Body of pancreas (tissue), 4 donors: ENCODE data around the gene ADAMTS17. TPM values are rescaled to one million over a fixed set of nuclear protein-coding genes. Genes with fewer than 3 reads are reported as not detected.
A peak's percentile ranks its signal among the peaks of the same experiment; 100 is the strongest.

ENCODE experiments used
- ATAC-seq: fragments of 150-250 bp; one replicate; pipeline ENCODE4 v1.9.1; 2016
- DNase-seq, 4 donors: peaks; one replicate each; pipeline ENCODE4 v3.0.0-alpha.2; 2019
- H3K27ac ChIP-seq, 4 donors: fragments of 200-600 bp; sonication (generic); 1 replicate in 3 of 4; 2 replicates in 1 of 4; pipeline versions ENCODE4 v1.5.1 to v1.6.1; 2016 to 2019; ENCODE audit warnings: mild to moderate bottlenecking in 1 of 4, mixed read lengths in 1 of 4, moderate library complexity in 1 of 4
- H3K27me3 ChIP-seq, 2 donors: fragments of 200-600 bp; sonication (generic); one replicate each; pipeline ENCODE4 v1.6.0; 2016; ENCODE audit warnings: mild to moderate bottlenecking in 1 of 2
- H3K36me3 ChIP-seq, 2 donors: fragments of 200-600 bp; sonication (generic); replicated peaks in 1 of 2; 2 replicates each; pipeline ENCODE4 v1.5.1; 2016; ENCODE audit warnings: low read depth in 2 of 2; ENCODE audit not compliant: insufficient read depth in 1 of 2
- H3K4me1 ChIP-seq: fragments of 200-600 bp; sonication (generic); one replicate; pipeline ENCODE4 v1.6.0; 2016
- H3K4me3 ChIP-seq, 2 donors: fragments of 200-600 bp; sonication (generic); 1 replicate in 1 of 2; 2 replicates in 1 of 2; pipeline ENCODE4 v1.5.1; 2016 to 2019
- H3K9me3 ChIP-seq, 3 donors: fragments of 200-600 bp; sonication (generic); 1 replicate in 2 of 3; 2 replicates in 1 of 3; pipeline ENCODE4 v1.5.1; 2016
- POLR2A ChIP-seq, 3 donors: fragments of 450-650 bp; IDR thresholded peaks; one replicate each; pipeline ENCODE4 v1.6.1; 2016; ENCODE audit warnings: antibody characterized with exemption in 3 of 3, mild to moderate bottlenecking in 2 of 3
- WGBS, 2 donors: methylation state at CpG; one replicate each; pipeline ENCODE4 v1.1.5; 2017; 5-methylcytosine and 5-hydroxymethylcytosine counted together
- intact Hi-C: fragments of 100-400 bp; cut with DNase I; formaldehyde crosslinking; loops from one replicate; pipeline ENCODE4 v1.15.1; 2023
- total RNA-seq, 2 donors: library from RNA; depleted of rRNA; stranded (reverse); fragments of >200 nt; gene quantifications; one replicate each; pipeline ENCODE4 v1.1.0, GENCODE V29; 2016
- TF ChIP-seq, protein P1 (sequence below), 7 experiments: fragments of 450-650 bp in 4 of 7; fragments of 200-600 bp in 3 of 7; sonication (generic) in 3 of 7; IDR thresholded peaks; one replicate each; pipeline ENCODE4 v1.5.1; 2016 to 2019; ENCODE audit warnings: antibody characterized with exemption in 7 of 7

ADAMTS17 gene
- total RNA-seq, 2 donors from 2014 or later, result 24.6 to 26.0 TPM

DNA sequence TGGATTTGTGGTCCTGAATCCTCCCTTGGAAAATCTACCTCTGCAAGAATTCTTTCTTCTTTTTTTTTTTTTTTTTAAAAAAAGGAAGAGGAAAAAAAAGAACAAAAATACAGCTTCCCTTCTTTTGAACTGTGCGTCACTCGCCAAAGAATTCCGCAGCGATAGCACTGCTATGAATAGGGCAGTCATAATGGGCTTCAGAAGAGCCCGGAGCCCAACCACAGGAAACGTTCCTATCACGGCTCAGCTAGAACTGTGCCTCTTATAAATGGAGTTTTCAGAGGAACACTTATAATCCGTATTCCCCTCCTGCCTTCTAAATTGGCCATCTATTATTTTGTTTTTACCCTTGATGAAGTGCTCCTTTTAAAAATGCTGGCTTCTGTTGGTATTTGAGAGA lies 227.7 kb downstream of the ADAMTS17 start:
- no peaks in the 10 kb centered on the region for H3K9me3 ChIP-seq
- peak; percentile 45 to 74 (median 62) for DNase-seq
- WGBS, 2 donors, result 38 to 51% methylated on average over 8 of the region's 8 CpGs
- no peaks in the 10 kb centered on the region for H3K27me3 ChIP-seq
- no peaks in the 10 kb centered on the region for H3K36me3 ChIP-seq
- intact Hi-C loops, result no loop called here
- no peak overlapping the region for H3K4me3 ChIP-seq
- ATAC-seq, result peak; percentile 89
- peak; percentile 18 to 65 (median 54) for TF ChIP-seq POLR2A (IDR thresholded peaks at IDR 0.05)
- TF ChIP-seq, protein P1, sequence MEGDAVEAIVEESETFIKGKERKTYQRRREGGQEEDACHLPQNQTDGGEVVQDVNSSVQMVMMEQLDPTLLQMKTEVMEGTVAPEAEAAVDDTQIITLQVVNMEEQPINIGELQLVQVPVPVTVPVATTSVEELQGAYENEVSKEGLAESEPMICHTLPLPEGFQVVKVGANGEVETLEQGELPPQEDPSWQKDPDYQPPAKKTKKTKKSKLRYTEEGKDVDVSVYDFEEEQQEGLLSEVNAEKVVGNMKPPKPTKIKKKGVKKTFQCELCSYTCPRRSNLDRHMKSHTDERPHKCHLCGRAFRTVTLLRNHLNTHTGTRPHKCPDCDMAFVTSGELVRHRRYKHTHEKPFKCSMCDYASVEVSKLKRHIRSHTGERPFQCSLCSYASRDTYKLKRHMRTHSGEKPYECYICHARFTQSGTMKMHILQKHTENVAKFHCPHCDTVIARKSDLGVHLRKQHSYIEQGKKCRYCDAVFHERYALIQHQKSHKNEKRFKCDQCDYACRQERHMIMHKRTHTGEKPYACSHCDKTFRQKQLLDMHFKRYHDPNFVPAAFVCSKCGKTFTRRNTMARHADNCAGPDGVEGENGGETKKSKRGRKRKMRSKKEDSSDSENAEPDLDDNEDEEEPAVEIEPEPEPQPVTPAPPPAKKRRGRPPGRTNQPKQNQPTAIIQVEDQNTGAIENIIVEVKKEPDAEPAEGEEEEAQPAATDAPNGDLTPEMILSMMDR (IDR thresholded peaks at IDR 0.05), result no peak
- peak overlapping the region; percentile 53 to 84 (median 70) for H3K27ac ChIP-seq
- peaks cover 7% of the 10 kb centered on the region for H3K4me1 ChIP-seq

DNA sequence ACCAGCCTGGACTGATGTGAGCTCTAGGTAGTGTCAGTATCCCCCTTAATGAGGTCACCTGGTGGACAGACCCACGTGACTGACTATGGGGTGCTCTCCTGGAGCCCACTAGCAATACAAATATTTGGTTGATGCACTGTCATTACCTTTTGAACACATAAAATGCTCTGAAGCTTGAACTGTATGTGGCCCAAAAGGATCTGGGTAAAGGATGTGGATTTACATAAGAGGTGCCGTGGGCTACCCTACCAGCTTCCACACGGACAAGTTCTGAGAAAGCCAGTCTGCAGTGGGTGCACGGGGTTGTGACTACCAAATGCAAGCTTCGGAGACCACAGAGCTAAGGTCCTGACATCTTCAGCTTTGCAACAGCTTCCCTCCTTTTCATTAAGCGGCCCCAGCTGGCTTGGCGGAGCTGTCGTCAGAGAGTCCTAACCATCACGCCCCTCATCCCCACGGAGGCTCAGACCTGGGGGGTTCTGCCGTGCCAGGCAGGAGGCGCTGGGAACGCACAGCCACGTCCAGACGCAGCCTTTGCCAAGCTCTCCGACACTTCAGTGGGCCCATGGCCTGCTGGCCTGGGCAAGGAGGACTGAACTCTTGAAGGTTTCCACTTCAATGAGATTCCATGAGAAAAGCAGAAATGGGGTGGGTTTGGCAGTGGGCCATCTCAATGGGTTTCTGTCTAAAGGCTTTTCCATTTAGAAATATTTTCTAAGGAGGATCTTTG lies 228.3 kb downstream of the ADAMTS17 start:
- Histone ChIP-seq H3K4me1 (peaks cover 7% of the 10 kb centered on the region), H3K36me3 (no peaks in the 10 kb centered on the region), H3K27me3 (no peaks in the 10 kb centered on the region), H3K9me3 (no peaks in the 10 kb centered on the region), H3K27ac (peak overlapping the region; percentile 40 to 84 (median 70)), H3K4me3 (no peak overlapping the region)
- TF ChIP-seq, protein P1 (IDR thresholded peaks at IDR 0.05), result no peak
- no peak for TF ChIP-seq POLR2A (IDR thresholded peaks at IDR 0.05)
- ATAC-seq, result no peak
- DNase-seq, result peak in 1 of 4 donors; percentile 22
- 80 to 85% methylated on average over 15 to 16 of the region's 16 CpGs for WGBS, 2 donors
- intact Hi-C loops, result no loop called here

DNA sequence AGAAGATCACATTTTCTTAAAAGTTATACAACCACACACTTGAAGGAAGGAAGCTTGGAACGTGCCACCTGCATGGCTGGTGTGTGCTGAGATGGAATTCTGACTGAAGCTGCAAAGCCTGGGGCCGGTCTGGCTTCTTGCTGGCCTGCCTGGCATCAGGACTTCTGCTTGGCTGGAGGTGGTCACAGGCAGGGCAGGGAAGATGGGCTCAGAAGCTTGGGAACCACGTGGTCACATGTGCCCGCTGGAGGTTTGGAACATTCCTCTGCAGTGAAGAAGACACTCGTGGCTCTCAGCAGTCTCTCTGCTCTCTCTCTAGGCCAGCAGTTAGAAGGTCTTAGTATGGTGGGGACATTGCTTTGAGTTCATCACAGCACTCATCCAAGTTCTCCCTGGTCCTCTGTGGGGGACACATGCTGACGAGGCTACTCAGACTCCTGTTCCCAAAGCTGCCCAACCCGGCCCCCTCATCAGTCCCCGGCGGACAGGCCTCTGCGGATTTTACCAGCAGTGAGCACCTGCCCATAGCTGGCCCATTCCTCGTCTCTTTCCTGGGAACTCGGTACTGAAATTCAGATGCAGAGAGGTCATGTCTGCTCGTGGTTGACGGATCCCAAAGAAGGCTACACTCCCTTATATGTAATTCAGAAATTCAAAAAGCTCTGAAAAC lies 229.0 kb downstream of the ADAMTS17 start:
- Histone ChIP-seq H3K4me1 (peaks cover 7% of the 10 kb centered on the region), H3K4me3 (no peak overlapping the region), H3K27me3 (no peaks in the 10 kb centered on the region), H3K36me3 (no peaks in the 10 kb centered on the region), H3K27ac (no peak overlapping the region), H3K9me3 (no peaks in the 10 kb centered on the region)
- WGBS, 2 donors, result 93 to 94% methylated on average over 12 to 14 of the region's 14 CpGs
- no peak for ATAC-seq
- intact Hi-C loops, result no loop called here
- no peak for DNase-seq
- TF ChIP-seq, protein P1 (IDR thresholded peaks at IDR 0.05), result no peak
- TF ChIP-seq POLR2A (IDR thresholded peaks at IDR 0.05), result no peak

DNA sequence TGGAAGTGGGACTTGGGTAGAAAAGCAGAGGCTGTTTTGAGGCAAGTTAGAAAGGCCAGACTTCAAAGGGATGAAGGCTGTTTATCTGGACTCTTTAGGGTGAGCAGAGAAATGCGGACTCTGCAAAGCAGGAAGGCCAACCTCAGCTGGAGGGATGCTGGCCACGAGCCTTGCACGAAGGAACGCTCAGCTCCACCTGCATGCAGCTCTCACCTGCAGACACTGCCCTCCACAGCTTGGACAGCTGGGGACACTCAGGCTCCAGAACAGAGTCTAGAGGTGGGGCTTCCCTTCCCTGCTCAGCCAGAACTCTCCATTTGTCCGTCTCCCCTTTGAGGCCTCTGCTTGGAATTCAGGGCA lies 229.7 kb downstream of the ADAMTS17 start:
- TF ChIP-seq POLR2A (IDR thresholded peaks at IDR 0.05), result no peak
- TF ChIP-seq, protein P1 (IDR thresholded peaks at IDR 0.05), result no peak
- Histone ChIP-seq H3K27me3 (no peaks in the 10 kb centered on the region), H3K4me3 (no peak overlapping the region), H3K9me3 (no peaks in the 10 kb centered on the region), H3K27ac (no peak overlapping the region), H3K4me1 (peaks cover 11% of the 10 kb centered on the region), H3K36me3 (no peaks in the 10 kb centered on the region)
- DNase-seq (no peak), ATAC-seq (no peak)
- intact Hi-C loops, result no loop called here
- WGBS, 2 donors, result 83 to 96% methylated on average over 5 of the region's 5 CpGs
